GM19438 (cell line): Measurements from ENCODE around the gene ITIH1.
"Not testable (repeated sequence)": the region's sequence is repeated elsewhere in the genome, so short reads cannot be mapped to it uniquely, and the experiment has no call there.

Source experiments
- ATAC-seq: cut with Tn5 transposase; IDR thresholded peaks from one replicate; pipeline ENCODE4 v1.9.1; 2021; ENCODE audit warnings: low read depth; ENCODE audit not compliant: unreplicated experiment

The ITIH1 gene

GRCh38 chr3:52773361-52774065, 3.9 kb upstream of the ITIH1 start:
- ATAC-seq, result no peak

- ATAC-seq, result no peak
Measured at GRCh38 chr3:52774066-52774713, 3.2 kb upstream of the ITIH1 start.

GRCh38 chr3:52774901-52775864, 2.2 kb upstream of the ITIH1 start:
- no peak for ATAC-seq

GRCh38 chr3:52775877-52776276, 1.5 kb upstream of the ITIH1 start:
- no peak for ATAC-seq

- ATAC-seq, result not testable (repeated sequence)
Measured at GRCh38 chr3:52776486-52776885, 913 bp upstream of the ITIH1 start.

GRCh38 chr3:52777959-52778805, 783 bp downstream of the ITIH1 start:
- ATAC-seq, result no peak

- ATAC-seq, result no peak
Measured at GRCh38 chr3:52779011-52779836, 1.8 kb downstream of the ITIH1 start.

GRCh38 chr3:52779837-52780585, 2.6 kb downstream of the ITIH1 start:
- ATAC-seq, result no peak

- no peak for ATAC-seq
Measured at GRCh38 chr3:52781741-52782140, 4.3 kb downstream of the ITIH1 start.

GRCh38 chr3:52782412-52783210, 5.2 kb downstream of the ITIH1 start:
- ATAC-seq, result no peak

GRCh38 chr3:52783211-52783555, 5.8 kb downstream of the ITIH1 start:
- no peak for ATAC-seq

GRCh38 chr3:52784021-52784621, 6.7 kb downstream of the ITIH1 start:
- no peak for ATAC-seq

GRCh38 chr3:52784931-52785590, 7.7 kb downstream of the ITIH1 start:
- ATAC-seq, result no peak

- ATAC-seq, result no peak
Measured at GRCh38 chr3:52786330-52787215, 9.2 kb downstream of the ITIH1 start.

- ATAC-seq, result no peak
Measured at GRCh38 chr3:52787246-52787645, 9.8 kb downstream of the ITIH1 start.
